ENCODE measurements around the gene DISP3. TPM values are rescaled to one million over a fixed set of nuclear protein-coding genes. Genes with fewer than 3 reads are reported as not detected.

The DISP3 gene
- total RNA-seq, 2 experiments from 2014 or later: 0.63 to 0.65 TPM

GRCh38 chr1:11562664-11563063 lies 83.7 kb downstream of the DISP3 start:
- ChIA-PET POLR2A (no interaction called here), CTCF (no interaction called here)
- no peaks in the 10 kb centered on the region for H3K36me3 Mint-ChIP-seq (ENCODE audit: low read depth)
- no peaks in the 10 kb centered on the region for H3K4me1 Mint-ChIP-seq (ENCODE audit: low read depth)
- intact Hi-C loops (cut with micrococcal nuclease): no loop called here
- H3K27me3 Mint-ChIP-seq: peaks cover 25% of the 10 kb centered on the region
- no peaks in the 10 kb centered on the region for H3K9me3 Mint-ChIP-seq
- no peak overlapping the region for H3K4me3 Mint-ChIP-seq
- no peak overlapping the region for H3K27ac Mint-ChIP-seq
- TF ChIP-seq CTCF (IDR thresholded peaks at IDR 0.05): no peak
- ATAC-seq (no peak), DNase-seq (no peak)

GRCh38 chr1:11563560-11564069 lies 84.7 kb downstream of the DISP3 start:
- ATAC-seq (no peak), DNase-seq (no peak)
- Mint-ChIP-seq H3K27me3 (peaks cover 18% of the 10 kb centered on the region), H3K4me3 (no peak overlapping the region), H3K9me3 (no peaks in the 10 kb centered on the region), H3K36me3 (ENCODE audit: low read depth) (no peaks in the 10 kb centered on the region), H3K4me1 (ENCODE audit: low read depth) (no peaks in the 10 kb centered on the region), H3K27ac (no peak overlapping the region)
- intact Hi-C loops (cut with micrococcal nuclease): no loop called here
- TF ChIP-seq CTCF (IDR thresholded peaks at IDR 0.05): no peak
- POLR2A ChIA-PET: interaction anchor here (1.0 kb wide), 1 partner anchor 86 kb away, joined by 3 read pairs; no protein-coding TSS in a partner anchor
- CTCF ChIA-PET: no interaction called here

- H3K4me3 Mint-ChIP-seq: no peak overlapping the region
- POLR2A ChIA-PET: no interaction called here
- intact Hi-C loops (cut with micrococcal nuclease): no loop called here
- DNase-seq (no peak), ATAC-seq (no peak)
- no peak overlapping the region for H3K27ac Mint-ChIP-seq
- H3K4me1 Mint-ChIP-seq (ENCODE audit: low read depth): no peaks in the 10 kb centered on the region
- H3K36me3 Mint-ChIP-seq (ENCODE audit: low read depth): no peaks in the 10 kb centered on the region
- H3K27me3 Mint-ChIP-seq: peaks cover 16% of the 10 kb centered on the region
- TF ChIP-seq CTCF (IDR thresholded peaks at IDR 0.05): no peak
- CTCF ChIA-PET: no interaction called here
- no peaks in the 10 kb centered on the region for H3K9me3 Mint-ChIP-seq
These were observed 85.3 kb downstream of the DISP3 start for GRCh38 chr1:11564237-11564636.

GRCh38 chr1:11566042-11566850 lies 87.3 kb downstream of the DISP3 start:
- no peaks in the 10 kb centered on the region for H3K36me3 Mint-ChIP-seq (ENCODE audit: low read depth)
- POLR2A ChIA-PET: no interaction called here
- intact Hi-C loops (cut with micrococcal nuclease): no loop called here
- H3K9me3 Mint-ChIP-seq: no peaks in the 10 kb centered on the region
- DNase-seq (no peak), ATAC-seq (no peak)
- no peak overlapping the region for H3K4me3 Mint-ChIP-seq
- CTCF ChIA-PET: interaction anchor here (1.2 kb wide), 1 partner anchor 84 kb away, joined by 3 read pairs; no protein-coding TSS in a partner anchor
- no peak overlapping the region for H3K27ac Mint-ChIP-seq
- TF ChIP-seq CTCF (IDR thresholded peaks at IDR 0.05): no peak
- H3K4me1 Mint-ChIP-seq (ENCODE audit: low read depth): no peaks in the 10 kb centered on the region
- H3K27me3 Mint-ChIP-seq: peaks cover 17% of the 10 kb centered on the region
